K562 (cell line): Measurements from ENCODE around the gene DRICH1.

Experiments used
- AFF4 ChIP-seq: sonication (generic); formaldehyde crosslinking; IDR thresholded peaks from 2 replicates; pipeline ENCODE4 v1.8.0; 2023; ENCODE audit warnings: mild to moderate bottlenecking, missing genetic modification reagents
- CBFB ChIP-seq: sonication (generic); formaldehyde crosslinking; IDR thresholded peaks from 2 replicates; pipeline ENCODE4 v1.4.0; 2020; ENCODE audit warnings: mild to moderate bottlenecking, missing genetic modification reagents
- CTCF ChIP-seq, 3 experiments: IDR thresholded peaks in 2 of 3; conservative IDR thresholded peaks in 1 of 3; 2 replicates each; pipeline ENCODE4 v1.5.1; 2011 to 2012; ENCODE audit warnings: low read length in 3 of 3, mild to moderate bottlenecking in 3 of 3, control low read depth in 2 of 3, improper control_type of control experiment in 1 of 3, inconsistent platforms in 1 of 3, low read depth in 1 of 3, mixed read lengths in 1 of 3, moderate library complexity in 1 of 3; ENCODE audit not compliant: insufficient read depth in 2 of 3
- GATAD2B ChIP-seq: fragments of 450-650 bp; IDR thresholded peaks from 2 replicates; pipeline ENCODE4 v1.6.1; 2017; ENCODE audit warnings: mild to moderate bottlenecking, borderline replicate concordance
- NRF1 ChIP-seq, 2 experiments: fragments of 450-650 bp; IDR thresholded peaks in 1 of 2; conservative IDR thresholded peaks in 1 of 2; 2 replicates each; pipeline ENCODE4 v1.6.1; 2014; ENCODE audit warnings: mild to moderate bottlenecking in 2 of 2
- RAD21 ChIP-seq, 2 experiments: fragments of 250-450 bp in 1 of 2; fragments of 450-650 bp in 1 of 2; sonication (Bioruptor Pico) in 1 of 2; formaldehyde crosslinking in 1 of 2; IDR thresholded peaks in 1 of 2; conservative IDR thresholded peaks in 1 of 2; 2 replicates each; pipeline versions ENCODE4 v1.4.0 to v1.8.0; 2020 to 2022; ENCODE audit warnings: mild to moderate bottlenecking in 2 of 2, moderate library complexity in 1 of 2
- RCOR1 ChIP-seq, 2 experiments: IDR thresholded peaks; 2 replicates each; pipeline ENCODE4 v1.6.1; 2012; ENCODE audit warnings: low read depth in 2 of 2, low read length in 2 of 2, borderline replicate concordance in 1 of 2, improper control_type of control experiment in 1 of 2
- RNF219 ChIP-seq: fragments of 250-450 bp; sonication (Bioruptor Pico); IDR thresholded peaks from 2 replicates; pipeline ENCODE4 v1.5.0; 2022; ENCODE audit warnings: mild to moderate bottlenecking
- ZNF830 ChIP-seq: fragments of 250-450 bp; sonication (Bioruptor Pico); IDR thresholded peaks from 2 replicates; pipeline ENCODE4 v1.5.0; 2021; ENCODE audit warnings: mild to moderate bottlenecking
- ZZZ3 ChIP-seq: fragments of 450-650 bp; IDR thresholded peaks from 2 replicates; pipeline ENCODE4 v1.6.1; 2016; ENCODE audit warnings: antibody characterized with exemption, mild to moderate bottlenecking, moderate library complexity
- TF ChIP-seq, protein P1 (sequence below): IDR thresholded peaks from 2 replicates; pipeline ENCODE4 v1.6.1; 2011; ENCODE audit not compliant: insufficient read length; ENCODE audit errors: extremely low read depth
- TF ChIP-seq, protein P2 (sequence below): sonication (generic); formaldehyde crosslinking; IDR thresholded peaks from 2 replicates; pipeline ENCODE4 v1.9.0; 2022; ENCODE audit warnings: mild to moderate bottlenecking, missing genetic modification reagents

DNA sequence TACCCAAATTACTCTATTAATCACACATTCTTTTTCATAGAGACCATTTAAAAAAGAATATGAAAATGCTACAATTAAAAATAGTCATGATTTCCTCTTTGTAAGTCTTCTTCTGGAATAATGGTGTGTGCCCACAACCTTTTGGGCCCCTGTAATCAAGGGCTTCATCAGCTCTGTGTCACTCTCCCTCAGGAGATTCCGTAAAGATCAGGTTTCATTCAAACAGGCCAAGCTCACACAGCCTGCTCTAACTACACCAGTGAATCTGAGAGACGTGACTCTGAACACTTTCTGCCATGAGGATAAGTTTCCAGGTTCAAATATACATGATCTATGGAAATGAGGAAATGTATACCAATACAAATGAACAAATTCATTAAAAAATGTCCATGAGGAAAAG lies 9.5 kb downstream of the DRICH1 start:
- no peak for TF ChIP-seq RCOR1 (IDR thresholded peaks at IDR 0.05; ENCODE audit: borderline replicate concordance in 1 of 2, low read depth in 2 of 2, low read length in 2 of 2)
- TF ChIP-seq, protein P1, sequence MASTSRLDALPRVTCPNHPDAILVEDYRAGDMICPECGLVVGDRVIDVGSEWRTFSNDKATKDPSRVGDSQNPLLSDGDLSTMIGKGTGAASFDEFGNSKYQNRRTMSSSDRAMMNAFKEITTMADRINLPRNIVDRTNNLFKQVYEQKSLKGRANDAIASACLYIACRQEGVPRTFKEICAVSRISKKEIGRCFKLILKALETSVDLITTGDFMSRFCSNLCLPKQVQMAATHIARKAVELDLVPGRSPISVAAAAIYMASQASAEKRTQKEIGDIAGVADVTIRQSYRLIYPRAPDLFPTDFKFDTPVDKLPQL = no peak
- TF ChIP-seq RNF219 = no peak
- TF ChIP-seq RAD21 (CRISPR knock-in tag; conservative IDR thresholded peaks at IDR 0.05 in 1 of 2, IDR thresholded peaks at IDR 0.05 in 1 of 2) = no peak
- no peak for TF ChIP-seq GATAD2B
- TF ChIP-seq CTCF (IDR thresholded peaks at IDR 0.05 in 2 of 3, conservative IDR thresholded peaks at IDR 0.05 in 1 of 3; ENCODE audit: insufficient read depth in 2 of 3, low read depth in 1 of 3, low read length in 3 of 3) = no peak
- no peak for TF ChIP-seq ZNF830 (CRISPR knock-in tag)
- TF ChIP-seq CBFB = no peak
- no peak for TF ChIP-seq AFF4 (CRISPR knock-in tag)
- TF ChIP-seq, protein P2, sequence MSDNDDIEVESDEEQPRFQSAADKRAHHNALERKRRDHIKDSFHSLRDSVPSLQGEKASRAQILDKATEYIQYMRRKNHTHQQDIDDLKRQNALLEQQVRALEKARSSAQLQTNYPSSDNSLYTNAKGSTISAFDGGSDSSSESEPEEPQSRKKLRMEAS (CRISPR knock-in tag) = no peak
- no peak for TF ChIP-seq NRF1 (conservative IDR thresholded peaks at IDR 0.05 in 1 of 2, IDR thresholded peaks at IDR 0.05 in 1 of 2)
- no peak for TF ChIP-seq ZZZ3
